Calu3 (cell line): Measurements from ENCODE around the gene AKAP13. TPM values are rescaled to one million over a fixed set of nuclear protein-coding genes. Genes with fewer than 3 reads are reported as not detected.

Experiments used
- BruUV-seq: library from RNA; stranded (reverse); fragments of 400-500 nt; replicated peaks from 2 replicates; lab custom pipeline; 2021; lab: Mats Ljungman, UMichigan
- CTCF ChIA-PET: fragments of 300-600 bp; sonication (Branson Sonifier 250); formaldehyde crosslinking; loops from one replicate; lab custom pipeline; 2022; ENCODE audit warnings: antibody characterized with exemption; lab: Charles Lee
- DNase-seq: peaks from one replicate; pipeline ENCODE4 v3.0.0; 2022
- H3K27ac Mint-ChIP-seq: one replicate; pipeline ENCODE4 v1.8.0; 2022; ENCODE audit warnings: mixed read lengths; ENCODE audit not compliant: unreplicated experiment
- H3K27me3 Mint-ChIP-seq: one replicate; pipeline ENCODE4 v1.8.0; 2022; ENCODE audit warnings: mixed read lengths; ENCODE audit not compliant: unreplicated experiment
- H3K36me3 Mint-ChIP-seq: one replicate; pipeline ENCODE4 v1.8.0; 2022; ENCODE audit warnings: mild to moderate bottlenecking, moderate library complexity, mixed read lengths; ENCODE audit not compliant: insufficient read depth, unreplicated experiment
- H3K4me1 Mint-ChIP-seq: one replicate; pipeline ENCODE4 v1.8.0; 2022; ENCODE audit warnings: mild to moderate bottlenecking, low read depth, mixed read lengths; ENCODE audit not compliant: unreplicated experiment
- H3K4me3 Mint-ChIP-seq: one replicate; pipeline ENCODE4 v1.8.0; 2022; ENCODE audit warnings: mild to moderate bottlenecking, low read depth, moderate library complexity, mixed read lengths; ENCODE audit not compliant: unreplicated experiment
- H3K9me3 Mint-ChIP-seq: one replicate; pipeline ENCODE4 v1.8.0; 2022; ENCODE audit warnings: low read depth, mixed read lengths; ENCODE audit not compliant: unreplicated experiment
- intact Hi-C: fragments of 100-400 bp; cut with micrococcal nuclease; formaldehyde crosslinking; loops from one replicate; pipeline ENCODE4 v1.10.0; 2022; ENCODE audit not compliant: unreplicated experiment
- total RNA-seq: library from RNA; stranded (reverse); gene quantifications from 2 replicates; pipeline ENCODE4 v1.2.3, GENCODE V29; 2022
- TF ChIP-seq, protein P1 (sequence below): fragments of 200-600 bp; IDR thresholded peaks from one replicate; pipeline ENCODE4 v1.8.0; 2022; ENCODE audit warnings: antibody characterized with exemption; ENCODE audit not compliant: unreplicated experiment

The AKAP13 gene
- total RNA-seq, 1 experiment from 2014 or later = 145 TPM

DNA sequence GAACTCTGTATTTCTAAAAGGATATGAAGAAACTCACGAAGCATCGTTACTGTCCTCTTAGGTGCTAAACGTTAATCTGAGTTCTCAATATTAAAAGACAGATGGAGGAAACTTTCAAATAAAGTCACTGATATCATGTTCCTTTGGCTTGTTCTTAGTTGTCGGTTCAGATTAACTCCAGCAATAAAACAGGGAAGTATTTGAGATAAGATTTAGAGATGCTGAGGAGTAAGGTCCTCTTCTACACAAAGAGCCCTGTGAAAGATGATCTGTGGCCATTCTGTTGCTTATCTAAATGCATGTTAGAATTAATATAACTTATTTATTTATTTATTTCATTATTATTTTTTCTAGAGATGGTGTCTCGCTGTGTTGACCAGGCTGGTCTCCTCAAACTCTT, 19.2 kb downstream of the AKAP13 start:
- H3K4me3 Mint-ChIP-seq = no peak overlapping the region
- H3K36me3 Mint-ChIP-seq = no peaks in the 10 kb centered on the region
- H3K27ac Mint-ChIP-seq = no peak overlapping the region
- peaks cover 20% of the 10 kb centered on the region for H3K4me1 Mint-ChIP-seq
- intact Hi-C loops = no loop called here
- TF ChIP-seq, protein P1, sequence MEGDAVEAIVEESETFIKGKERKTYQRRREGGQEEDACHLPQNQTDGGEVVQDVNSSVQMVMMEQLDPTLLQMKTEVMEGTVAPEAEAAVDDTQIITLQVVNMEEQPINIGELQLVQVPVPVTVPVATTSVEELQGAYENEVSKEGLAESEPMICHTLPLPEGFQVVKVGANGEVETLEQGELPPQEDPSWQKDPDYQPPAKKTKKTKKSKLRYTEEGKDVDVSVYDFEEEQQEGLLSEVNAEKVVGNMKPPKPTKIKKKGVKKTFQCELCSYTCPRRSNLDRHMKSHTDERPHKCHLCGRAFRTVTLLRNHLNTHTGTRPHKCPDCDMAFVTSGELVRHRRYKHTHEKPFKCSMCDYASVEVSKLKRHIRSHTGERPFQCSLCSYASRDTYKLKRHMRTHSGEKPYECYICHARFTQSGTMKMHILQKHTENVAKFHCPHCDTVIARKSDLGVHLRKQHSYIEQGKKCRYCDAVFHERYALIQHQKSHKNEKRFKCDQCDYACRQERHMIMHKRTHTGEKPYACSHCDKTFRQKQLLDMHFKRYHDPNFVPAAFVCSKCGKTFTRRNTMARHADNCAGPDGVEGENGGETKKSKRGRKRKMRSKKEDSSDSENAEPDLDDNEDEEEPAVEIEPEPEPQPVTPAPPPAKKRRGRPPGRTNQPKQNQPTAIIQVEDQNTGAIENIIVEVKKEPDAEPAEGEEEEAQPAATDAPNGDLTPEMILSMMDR = no peak
- H3K27me3 Mint-ChIP-seq = no peaks in the 10 kb centered on the region
- CTCF ChIA-PET = interaction anchor here (0.8 kb wide), 1 partner anchor 140 kb away, joined by 3 read pairs; no protein-coding TSS in a partner anchor
- no peaks in the 10 kb centered on the region for H3K9me3 Mint-ChIP-seq
- no TSS peak for BruUV-seq
- no peak for DNase-seq

DNA sequence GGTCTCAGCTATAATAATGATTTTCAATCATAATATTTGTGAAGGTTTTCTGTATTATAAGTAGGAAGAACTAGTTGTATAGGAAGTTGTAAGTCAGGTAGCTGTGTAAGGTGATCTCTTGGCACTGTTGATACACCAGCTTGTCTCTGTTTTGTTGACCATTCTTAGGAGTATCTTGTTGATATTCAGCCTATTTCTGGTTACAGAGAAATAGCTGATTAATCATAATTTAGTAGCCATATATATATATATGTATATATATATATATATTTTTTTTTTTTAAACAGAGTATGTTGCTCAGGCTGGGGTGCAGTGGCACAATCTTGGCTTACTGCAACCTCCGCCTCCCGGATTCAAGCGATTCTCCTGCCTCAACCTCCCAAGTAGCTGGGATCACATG, 20.2 kb downstream of the AKAP13 start:
- DNase-seq = no peak
- Mint-ChIP-seq H3K4me3 (no peak overlapping the region), H3K9me3 (no peaks in the 10 kb centered on the region), H3K36me3 (peaks cover 5% of the 10 kb centered on the region), H3K4me1 (peaks cover 21% of the 10 kb centered on the region), H3K27me3 (no peaks in the 10 kb centered on the region), H3K27ac (no peak overlapping the region)
- intact Hi-C loops = no loop called here
- TF ChIP-seq, protein P1 = no peak
- BruUV-seq = no TSS peak
- CTCF ChIA-PET = interaction anchor here (0.6 kb wide), 1 partner anchor 17 kb away, joined by 3 read pairs; no protein-coding TSS in a partner anchor

DNA sequence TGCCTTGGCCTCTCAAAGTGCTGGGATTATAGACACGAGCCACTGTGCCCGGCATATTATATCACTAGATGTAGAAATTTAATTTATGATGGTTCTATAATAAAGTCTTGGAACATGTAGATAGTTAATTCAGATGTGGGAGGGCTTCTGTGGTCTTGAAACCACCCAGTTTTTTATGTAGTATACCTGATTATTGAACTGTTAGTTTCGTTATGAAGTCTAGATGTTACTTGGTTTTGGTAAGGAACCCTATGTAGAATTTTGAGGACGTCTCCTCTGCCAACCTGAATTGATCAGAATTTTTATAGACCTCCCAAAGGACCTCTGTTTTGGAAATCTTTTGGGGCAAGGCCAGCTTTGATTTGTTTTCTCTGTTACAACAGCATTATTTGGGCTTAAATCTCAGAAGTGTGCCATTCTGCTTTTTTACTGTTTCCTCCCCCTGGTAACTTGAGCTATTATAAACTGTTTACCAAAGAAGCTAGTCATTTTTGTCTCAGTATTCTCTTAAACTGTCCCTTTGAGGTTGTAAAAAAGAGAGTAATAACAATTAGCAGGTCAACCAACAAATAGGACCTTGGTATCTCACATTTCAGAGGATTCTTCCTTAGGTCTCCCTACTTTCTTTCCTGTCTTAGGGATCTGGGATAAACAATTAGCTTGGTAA, 20.8 kb downstream of the AKAP13 start:
- BruUV-seq = no TSS peak
- Mint-ChIP-seq H3K36me3 (peaks cover 5% of the 10 kb centered on the region), H3K27me3 (no peaks in the 10 kb centered on the region), H3K27ac (no peak overlapping the region), H3K4me1 (peaks cover 24% of the 10 kb centered on the region), H3K4me3 (no peak overlapping the region), H3K9me3 (no peaks in the 10 kb centered on the region)
- intact Hi-C loops = no loop called here
- DNase-seq = no peak
- CTCF ChIA-PET = interaction anchor here (0.6 kb wide), 1 partner anchor 17 kb away, joined by 3 read pairs; no protein-coding TSS in a partner anchor
- TF ChIP-seq, protein P1 = no peak

DNA sequence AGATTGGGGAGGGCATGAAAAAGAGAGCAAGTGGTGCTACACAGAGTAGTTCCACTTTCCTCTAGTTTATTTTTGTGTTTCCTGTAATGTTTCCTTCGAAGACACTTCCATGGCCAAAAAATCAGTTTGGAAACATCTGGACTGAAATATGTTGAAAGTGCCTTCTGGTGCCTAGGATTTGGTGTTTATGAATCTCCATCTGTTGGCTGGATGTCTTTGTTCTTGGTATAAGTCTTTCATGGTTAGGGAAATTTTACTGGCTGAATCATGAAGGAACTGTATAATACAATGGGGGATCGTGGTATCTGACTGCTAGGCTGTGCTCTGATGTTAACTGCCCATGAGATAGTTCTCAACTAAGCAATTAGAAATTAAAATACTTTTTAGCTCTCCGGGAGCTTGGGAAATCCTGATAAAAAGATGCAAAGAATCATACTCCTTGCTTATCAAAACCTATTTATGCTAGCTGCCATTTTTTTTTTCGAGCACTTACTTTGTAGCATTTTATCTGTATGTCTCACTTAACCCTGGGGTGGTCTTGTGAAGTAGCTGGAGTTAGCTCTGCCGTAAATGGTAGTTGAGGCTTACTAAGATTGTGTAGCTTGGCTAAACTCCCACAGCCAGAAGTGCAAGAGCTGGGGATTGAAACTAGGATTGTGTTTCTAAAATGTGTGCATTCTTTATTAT, 21.9 kb downstream of the AKAP13 start:
- Mint-ChIP-seq H3K9me3 (no peaks in the 10 kb centered on the region), H3K36me3 (peaks cover 5% of the 10 kb centered on the region), H3K4me3 (no peak overlapping the region), H3K27ac (peak overlapping the region; percentile 38), H3K27me3 (no peaks in the 10 kb centered on the region), H3K4me1 (peaks cover 35% of the 10 kb centered on the region)
- TF ChIP-seq, protein P1 = no peak
- no peak for DNase-seq
- CTCF ChIA-PET = interaction anchor here (0.6 to 3.1 kb wide), 2 partner anchors 12 to 776 kb away, joined by 3 to 34 read pairs; no protein-coding TSS in a partner anchor
- BruUV-seq = no TSS peak
- intact Hi-C loops = no loop called here
